GM06990 (cell line): Measurements from ENCODE around the gene GPR135.

Experiments
- DNase-seq: peaks from one replicate; pipeline ENCODE4 v3.0.0-alpha.2; 2011; ENCODE audit not compliant: insufficient read length; ENCODE audit errors: extremely low read depth
- H3K27me3 ChIP-seq: replicated peaks from 2 replicates; pipeline ENCODE4 v1.6.0; 2011; ENCODE audit warnings: low read length; ENCODE audit not compliant: control insufficient read depth, insufficient read depth
- H3K36me3 ChIP-seq: 2 replicates; pipeline ENCODE4 v1.5.1; 2011; ENCODE audit warnings: low read length; ENCODE audit not compliant: control insufficient read depth, insufficient read depth
- H3K4me3 ChIP-seq: replicated peaks from 2 replicates; pipeline ENCODE4 v1.5.1; 2011; ENCODE audit warnings: low read depth, mild to moderate bottlenecking, control low read depth, low read length
- TF ChIP-seq, protein P1 (sequence below): IDR thresholded peaks from 2 replicates; pipeline ENCODE4 v1.5.1; 2011; ENCODE audit warnings: low read length, control low read depth, mild to moderate bottlenecking, inconsistent platforms; ENCODE audit not compliant: insufficient read depth, poor library complexity, severe bottlenecking

GPR135 gene, protein sequence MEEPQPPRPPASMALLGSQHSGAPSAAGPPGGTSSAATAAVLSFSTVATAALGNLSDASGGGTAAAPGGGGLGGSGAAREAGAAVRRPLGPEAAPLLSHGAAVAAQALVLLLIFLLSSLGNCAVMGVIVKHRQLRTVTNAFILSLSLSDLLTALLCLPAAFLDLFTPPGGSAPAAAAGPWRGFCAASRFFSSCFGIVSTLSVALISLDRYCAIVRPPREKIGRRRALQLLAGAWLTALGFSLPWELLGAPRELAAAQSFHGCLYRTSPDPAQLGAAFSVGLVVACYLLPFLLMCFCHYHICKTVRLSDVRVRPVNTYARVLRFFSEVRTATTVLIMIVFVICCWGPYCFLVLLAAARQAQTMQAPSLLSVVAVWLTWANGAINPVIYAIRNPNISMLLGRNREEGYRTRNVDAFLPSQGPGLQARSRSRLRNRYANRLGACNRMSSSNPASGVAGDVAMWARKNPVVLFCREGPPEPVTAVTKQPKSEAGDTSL

DNA sequence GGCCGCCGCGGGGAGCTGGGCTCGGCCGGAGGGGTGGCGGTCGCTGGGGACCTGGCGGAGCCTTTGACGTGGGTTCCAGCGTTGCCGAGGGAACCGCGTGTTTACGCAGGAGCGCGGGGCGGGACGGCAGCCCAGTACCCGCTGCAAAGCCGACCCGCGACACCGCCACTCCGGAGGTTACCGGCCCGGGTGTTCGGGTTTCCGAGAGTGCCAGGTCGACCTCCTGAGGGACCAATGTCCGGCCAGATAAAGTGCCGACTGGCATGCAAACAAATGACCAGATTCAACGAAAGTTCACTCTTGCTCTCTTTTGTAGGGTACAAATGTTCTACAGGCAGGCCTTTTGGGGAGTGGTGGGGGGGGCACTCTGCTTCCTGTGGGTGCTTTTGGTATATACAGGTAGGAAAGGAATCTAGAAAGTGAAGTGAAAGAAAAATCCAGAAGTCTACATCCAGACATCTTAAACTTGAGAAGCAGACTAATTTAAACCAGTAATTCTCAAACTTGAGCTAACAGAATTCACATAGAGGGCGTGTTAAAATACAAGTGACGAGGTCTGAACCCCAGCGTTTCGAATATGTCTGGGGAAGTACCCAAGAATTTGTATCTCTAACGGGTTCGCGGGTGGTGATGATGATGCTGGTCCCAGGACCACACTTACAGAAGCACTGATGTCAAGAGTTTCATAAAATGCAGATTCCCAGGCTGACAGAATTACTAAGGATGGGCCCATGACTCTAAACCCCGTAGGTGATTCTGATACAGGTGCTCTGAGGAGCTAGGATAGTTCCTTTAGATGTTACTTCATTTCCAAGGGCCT, at the start of gene GPR135:
GPR135 (minus strand) TSS at position 65 of the 820 bp plus-strand sequence. CDS start 154 bp downstream, outside the sequence.
- no peaks in the 10 kb centered on the region for H3K27me3 ChIP-seq
- H3K36me3 ChIP-seq = no peaks in the 10 kb centered on the region
- TF ChIP-seq, protein P1, sequence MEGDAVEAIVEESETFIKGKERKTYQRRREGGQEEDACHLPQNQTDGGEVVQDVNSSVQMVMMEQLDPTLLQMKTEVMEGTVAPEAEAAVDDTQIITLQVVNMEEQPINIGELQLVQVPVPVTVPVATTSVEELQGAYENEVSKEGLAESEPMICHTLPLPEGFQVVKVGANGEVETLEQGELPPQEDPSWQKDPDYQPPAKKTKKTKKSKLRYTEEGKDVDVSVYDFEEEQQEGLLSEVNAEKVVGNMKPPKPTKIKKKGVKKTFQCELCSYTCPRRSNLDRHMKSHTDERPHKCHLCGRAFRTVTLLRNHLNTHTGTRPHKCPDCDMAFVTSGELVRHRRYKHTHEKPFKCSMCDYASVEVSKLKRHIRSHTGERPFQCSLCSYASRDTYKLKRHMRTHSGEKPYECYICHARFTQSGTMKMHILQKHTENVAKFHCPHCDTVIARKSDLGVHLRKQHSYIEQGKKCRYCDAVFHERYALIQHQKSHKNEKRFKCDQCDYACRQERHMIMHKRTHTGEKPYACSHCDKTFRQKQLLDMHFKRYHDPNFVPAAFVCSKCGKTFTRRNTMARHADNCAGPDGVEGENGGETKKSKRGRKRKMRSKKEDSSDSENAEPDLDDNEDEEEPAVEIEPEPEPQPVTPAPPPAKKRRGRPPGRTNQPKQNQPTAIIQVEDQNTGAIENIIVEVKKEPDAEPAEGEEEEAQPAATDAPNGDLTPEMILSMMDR = no peak
- DNase-seq = peak; percentile 42
- peak within 1 kb of the TSS; percentile 58 for H3K4me3 ChIP-seq

DNA sequence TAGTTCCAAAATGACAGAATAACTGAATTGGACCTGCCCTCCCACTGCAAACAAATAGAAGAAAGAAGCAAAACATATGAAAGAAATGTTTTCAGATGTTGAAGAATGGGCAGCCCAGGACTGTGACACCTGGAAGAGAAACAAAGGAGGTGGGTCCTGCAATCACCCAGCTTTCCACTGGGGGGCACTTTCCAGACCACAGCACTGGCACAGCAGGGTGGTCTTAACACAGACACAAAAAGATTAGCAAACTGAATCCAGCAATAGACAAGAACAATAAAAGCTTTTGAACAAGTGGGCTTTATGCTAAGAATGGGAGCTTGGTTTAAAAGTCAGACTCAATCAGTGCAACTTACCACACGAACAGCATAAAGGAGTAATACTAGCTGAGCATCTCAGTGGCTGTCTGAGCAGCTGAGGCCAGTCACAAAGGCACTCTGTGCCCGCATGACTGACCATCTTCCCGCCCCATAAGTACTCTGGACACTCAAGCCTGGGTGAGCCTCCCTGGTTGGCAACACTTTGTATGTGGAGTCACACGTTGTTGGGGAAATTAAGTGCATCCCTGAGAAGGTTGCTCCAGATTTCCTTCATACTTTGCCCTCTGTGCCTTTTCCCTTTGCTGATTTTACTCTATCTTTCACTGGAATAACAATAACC, 46.9 kb upstream of the GPR135 start:
- DNase-seq = no peak
- Histone ChIP-seq H3K36me3 (no peaks in the 10 kb centered on the region), H3K4me3 (no peak overlapping the region), H3K27me3 (no peaks in the 10 kb centered on the region)
- TF ChIP-seq, protein P1 = peak; percentile 65

DNA sequence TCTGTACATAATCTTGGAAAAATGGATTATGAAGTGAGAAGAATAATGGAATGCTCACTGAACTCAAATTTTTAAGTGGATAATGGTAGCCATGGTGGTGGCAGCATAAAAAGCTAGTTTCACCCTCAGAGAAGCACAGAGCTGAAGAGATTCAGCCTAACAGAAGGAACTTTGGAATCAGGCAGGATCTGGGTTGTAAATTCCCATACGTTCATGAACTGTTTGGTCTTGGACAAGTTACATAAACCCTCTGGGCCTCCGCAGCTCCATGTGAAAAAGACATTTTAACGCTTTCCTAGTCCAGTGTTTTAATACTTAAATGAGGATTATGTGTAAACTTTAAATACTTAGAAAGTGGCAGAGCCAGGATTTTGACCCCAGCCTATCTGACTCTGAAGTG, 45.8 kb upstream of the GPR135 start:
- Histone ChIP-seq H3K27me3 (no peaks in the 10 kb centered on the region), H3K4me3 (no peak overlapping the region), H3K36me3 (no peaks in the 10 kb centered on the region)
- DNase-seq = no peak
- TF ChIP-seq, protein P1 = no peak

DNA sequence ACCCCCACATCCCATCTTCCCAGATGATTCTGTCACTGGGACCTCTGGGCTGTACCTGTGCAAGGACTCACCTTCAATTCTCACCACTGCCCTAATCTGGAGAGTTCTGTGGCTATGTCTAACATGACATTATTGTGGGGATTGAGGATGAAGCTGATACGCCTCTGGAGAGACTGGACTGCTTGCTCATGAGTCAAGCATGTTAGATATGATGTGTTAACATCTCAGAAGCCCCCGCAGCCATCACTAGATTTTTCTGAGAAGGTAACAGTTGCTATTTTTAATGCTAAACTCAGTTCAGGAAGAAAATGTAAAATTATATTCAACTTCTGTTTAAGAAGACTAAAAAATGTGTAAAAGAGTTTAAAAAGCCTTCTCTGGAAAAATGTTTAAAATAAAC, 44.8 kb upstream of the GPR135 start:
- H3K36me3 ChIP-seq = no peaks in the 10 kb centered on the region; the same call in 1 of the 2 replicates
- DNase-seq = no peak
- H3K27me3 ChIP-seq = no peaks in the 10 kb centered on the region
- H3K4me3 ChIP-seq = no peak overlapping the region
- TF ChIP-seq, protein P1 = no peak

DNA sequence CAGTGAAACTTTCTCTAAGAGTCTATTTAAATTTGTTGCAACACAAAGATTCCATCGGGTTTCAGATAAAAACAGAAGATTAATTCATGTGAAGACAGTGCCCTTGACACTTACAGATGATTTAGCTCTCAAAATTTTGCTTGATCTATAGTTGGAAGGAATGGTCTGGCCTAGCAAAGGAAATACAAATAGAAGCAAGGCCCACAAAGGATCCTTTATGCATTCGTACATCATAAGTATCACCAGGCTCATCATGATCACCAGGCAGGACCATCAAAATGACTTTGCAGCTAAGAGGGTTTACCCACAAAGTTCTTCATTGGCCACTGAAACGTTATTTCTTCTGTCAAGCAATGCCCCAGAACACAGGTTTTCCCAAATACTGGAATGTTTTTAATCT, 43.9 kb upstream of the GPR135 start:
- H3K36me3 ChIP-seq = no peaks in the 10 kb centered on the region; the same call in 1 of the 2 replicates
- H3K4me3 ChIP-seq = no peak overlapping the region
- TF ChIP-seq, protein P1 = no peak
- no peak for DNase-seq
- no peaks in the 10 kb centered on the region for H3K27me3 ChIP-seq
